SW480 (cell line): ENCODE measurements around the gene LCN6.
"Not testable (repeated sequence)": the region's sequence is repeated elsewhere in the genome, so short reads cannot be mapped to it uniquely, and the experiment has no call there.

Experiments used
- DNase-seq: peaks from one replicate; pipeline ENCODE4 v3.0.0-alpha.2; 2016; ENCODE audit warnings: low spot score

LCN6 gene

DNA sequence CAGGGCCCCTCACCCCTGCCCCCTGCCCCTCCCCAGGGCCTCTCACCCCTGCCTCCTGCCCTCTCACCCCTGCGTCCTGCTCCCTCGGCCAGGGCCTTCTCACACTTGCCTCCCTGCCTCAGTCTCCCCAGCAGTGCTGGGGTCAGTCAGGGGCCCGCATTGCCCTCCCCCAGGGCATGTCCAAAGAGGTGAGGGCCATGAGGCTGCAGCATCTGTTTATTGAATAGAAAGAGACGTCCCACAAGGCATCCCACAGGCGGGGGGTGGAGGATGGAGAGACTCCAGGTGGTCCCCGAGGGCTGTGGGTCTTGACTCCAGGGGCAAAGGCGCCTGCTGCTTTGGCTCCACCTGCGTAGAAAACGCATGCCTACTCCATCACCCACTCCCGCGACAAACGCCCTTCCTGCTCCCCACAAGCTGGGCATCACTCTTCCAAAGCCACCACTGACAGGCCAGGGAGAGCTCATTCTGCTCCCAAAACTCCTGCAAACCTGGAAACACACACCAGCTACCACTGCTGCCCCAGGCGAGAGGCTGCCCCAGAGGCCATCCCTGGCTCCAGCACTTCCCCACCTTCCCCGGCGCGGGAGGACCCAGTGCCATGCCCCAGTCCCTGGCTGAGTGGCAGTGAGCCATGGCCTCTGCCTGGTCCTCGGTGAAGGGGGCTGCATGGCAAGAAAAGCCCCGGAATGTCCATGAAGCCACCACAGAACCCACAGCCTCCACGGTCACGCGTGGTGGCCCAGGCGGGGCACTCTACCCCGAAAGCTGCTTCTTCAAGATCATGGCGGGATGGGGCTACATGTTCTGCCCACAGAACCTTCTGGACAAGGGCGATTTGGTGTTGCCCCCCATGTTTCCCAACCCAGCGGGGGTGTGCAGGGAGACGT is 11.4 kb upstream of the LCN6 start:
- no peak for DNase-seq

DNA sequence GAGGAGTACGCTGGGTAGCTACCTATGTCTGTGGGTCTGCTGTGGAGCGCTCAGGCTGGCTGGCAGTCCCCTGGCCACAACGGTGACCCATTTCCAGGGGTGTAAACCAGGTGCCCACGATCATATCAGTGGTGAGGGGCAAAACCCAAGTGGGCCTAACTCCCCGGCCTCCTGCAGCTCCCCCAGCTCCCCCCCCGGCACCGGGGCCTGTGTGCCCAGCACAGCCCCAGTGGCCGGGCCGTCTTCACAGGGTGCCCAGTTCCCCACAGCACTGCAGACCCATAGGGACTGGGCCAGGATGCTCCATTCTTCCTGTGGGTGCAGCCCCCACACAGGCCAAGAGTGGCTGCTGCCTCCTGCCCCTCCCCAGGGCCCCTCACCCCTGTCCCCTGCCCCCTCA is 10.7 kb upstream of the LCN6 start:
- no peak for DNase-seq

GRCh38 chr9:136757751-136758140 is 9.4 kb upstream of the LCN6 start:
- no peak for DNase-seq

DNA sequence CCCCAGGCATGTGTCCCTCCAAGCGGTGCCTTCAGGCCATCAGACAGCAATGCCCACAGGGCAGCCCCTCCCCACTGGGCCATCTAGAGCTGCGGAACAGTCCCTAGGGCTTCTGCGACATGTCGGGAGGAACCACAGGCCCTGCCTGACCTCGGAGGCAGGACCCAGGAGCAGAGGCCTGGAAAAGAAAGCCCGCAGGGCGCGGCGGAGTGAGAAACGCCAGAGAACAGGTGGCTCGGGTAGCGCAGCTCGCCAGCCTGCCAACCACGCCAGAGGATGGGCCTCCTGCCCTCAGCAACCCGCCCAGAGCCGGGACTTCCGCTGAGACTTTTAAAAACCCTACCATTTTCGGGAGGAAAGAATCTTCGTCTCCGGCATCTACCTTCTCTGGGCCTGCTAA is 9.0 kb upstream of the LCN6 start:
- DNase-seq = no peak

GRCh38 chr9:136756836-136757235 is 8.5 kb upstream of the LCN6 start:
- DNase-seq = no peak

GRCh38 chr9:136756134-136756438 is 7.8 kb upstream of the LCN6 start:
- no peak for DNase-seq

DNA sequence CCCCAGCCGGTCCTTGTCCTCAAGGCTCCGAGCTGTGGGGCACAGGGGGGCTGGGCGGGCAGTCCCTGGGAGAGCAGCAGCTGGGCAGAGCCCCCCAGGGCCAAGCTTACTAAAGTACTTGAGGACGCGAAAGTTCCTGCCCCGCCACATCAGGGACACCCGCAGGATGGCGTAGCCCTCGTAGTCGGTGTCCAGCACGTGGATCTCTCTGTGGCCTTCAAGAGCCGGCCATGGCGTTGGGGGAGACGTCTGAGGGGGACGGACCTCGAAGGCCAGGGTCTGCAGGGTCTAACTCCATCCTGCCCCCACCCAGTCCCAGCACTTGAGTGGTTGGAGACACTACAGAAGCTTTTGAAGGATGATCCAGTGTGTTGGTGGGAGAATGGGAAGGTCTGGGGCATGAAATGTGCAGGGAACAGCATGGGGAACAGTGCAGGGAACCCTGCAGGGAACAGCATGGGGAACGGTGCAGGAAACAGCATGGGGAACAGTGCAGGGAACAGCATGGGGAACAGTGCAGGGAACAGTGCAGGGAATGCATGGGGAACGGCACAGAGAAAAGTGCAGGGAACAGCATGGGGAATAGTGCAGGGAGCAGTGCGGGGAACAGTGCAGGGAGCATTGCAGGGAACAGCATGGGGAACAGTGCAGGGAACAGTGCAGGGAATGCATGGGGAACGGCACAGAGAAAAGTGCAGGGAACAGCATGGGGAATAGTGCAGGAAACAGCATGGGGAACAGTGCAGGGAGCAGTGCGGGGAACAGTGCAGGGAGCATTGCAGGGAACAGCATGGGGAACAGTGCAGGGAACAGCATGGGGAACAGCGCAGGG is 7.2 kb upstream of the LCN6 start:
- DNase-seq = not testable (repeated sequence)

GRCh38 chr9:136754626-136755301 is 6.4 kb upstream of the LCN6 start:
- no peak for DNase-seq

GRCh38 chr9:136754059-136754572 is 5.8 kb upstream of the LCN6 start:
- no peak for DNase-seq

GRCh38 chr9:136753371-136754058 is 5.2 kb upstream of the LCN6 start:
- no peak for DNase-seq

GRCh38 chr9:136751814-136752213 is 3.5 kb upstream of the LCN6 start:
- DNase-seq = no peak

DNA sequence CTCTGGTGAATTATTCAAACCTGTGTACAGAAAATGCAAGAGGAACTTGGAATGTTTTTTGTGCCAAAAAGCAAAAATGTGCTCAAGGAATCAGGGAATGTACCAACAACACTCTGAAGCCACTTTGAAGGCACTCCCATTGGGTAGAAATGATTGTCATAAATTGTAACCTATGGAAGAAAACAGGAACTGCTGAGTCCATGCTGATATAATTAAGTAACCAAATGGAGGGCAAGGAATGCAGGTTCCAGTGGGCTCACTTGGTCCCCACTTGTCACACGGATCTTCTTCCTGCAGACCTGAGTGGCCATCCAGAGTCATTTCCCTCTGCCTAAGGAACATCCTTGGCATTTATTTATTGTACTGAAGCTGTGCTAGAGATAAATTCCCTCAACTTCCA is 2.9 kb upstream of the LCN6 start:
- no peak for DNase-seq

- DNase-seq = no peak
Observed at GRCh38 chr9:136750526-136750925, 2.2 kb upstream of the LCN6 start.

- no peak for DNase-seq
Observed at GRCh38 chr9:136748666-136749611, 614 bp upstream of the LCN6 start.

DNA sequence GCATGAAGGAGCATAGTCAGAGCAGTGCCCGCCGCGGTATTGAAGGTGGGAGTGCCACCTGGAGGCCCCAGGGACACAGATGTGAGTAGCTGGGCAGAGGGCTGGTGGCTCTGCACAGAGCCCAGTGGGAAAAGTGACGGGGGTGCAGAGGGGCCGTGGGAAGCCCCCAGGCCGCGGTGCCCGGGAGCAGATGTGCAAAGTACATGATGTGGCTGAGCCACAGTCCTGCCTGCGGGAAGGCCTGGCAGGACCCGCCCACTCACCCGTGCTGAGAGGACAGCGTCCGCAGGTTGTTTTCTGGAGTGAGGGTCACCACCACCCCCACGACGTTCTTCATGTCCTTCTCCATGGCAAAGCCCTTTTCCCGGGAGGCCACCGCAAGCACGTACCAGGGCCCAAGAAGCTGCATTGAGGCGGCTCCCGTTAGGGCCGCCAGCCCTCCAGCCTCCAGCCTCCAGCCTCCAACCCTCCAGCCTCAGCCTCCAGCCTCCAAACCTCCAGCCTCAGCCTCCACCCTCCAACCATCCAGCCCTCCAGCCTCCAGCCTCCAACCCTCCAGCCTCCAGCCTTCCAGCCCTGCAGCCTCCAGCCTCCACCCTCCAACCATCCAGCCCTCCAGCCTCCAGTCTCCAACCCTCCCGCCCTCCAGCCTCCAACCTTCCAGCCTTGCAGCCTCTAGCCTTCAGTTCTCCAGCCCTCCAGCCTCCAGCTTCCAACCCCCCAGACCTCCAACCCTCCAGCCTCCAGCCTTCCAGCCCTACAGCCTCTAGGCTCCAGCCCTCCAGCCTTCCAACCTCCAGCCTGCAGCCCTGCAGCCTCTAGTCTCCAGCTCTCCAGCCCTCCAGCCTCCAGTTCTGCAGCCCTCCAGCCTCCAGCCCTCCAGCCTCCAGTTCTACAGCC is 914 bp downstream of the LCN6 start:
- DNase-seq = no peak

DNA sequence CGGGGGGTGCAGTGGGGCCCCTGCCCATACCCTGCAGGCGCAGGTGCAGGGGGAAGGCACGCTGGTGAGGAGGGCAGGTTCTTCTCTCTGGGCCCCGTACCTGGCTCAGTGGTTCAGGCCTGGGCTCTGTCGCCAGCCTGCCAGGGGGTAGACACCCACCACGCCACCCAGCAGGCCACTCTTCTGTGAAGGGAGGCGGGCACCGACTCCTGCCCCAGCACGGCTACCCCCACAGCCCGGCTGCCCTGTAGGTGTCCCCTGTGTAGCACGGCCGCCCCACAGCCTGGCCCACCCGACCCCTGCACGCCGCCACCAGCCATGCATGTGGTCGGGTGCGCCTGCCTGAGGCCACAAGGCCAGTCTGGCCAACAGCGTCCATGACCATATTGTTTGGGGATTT is 1.7 kb downstream of the LCN6 start:
- DNase-seq = no peak

- no peak for DNase-seq
Observed at GRCh38 chr9:136746155-136746490, 2.2 kb downstream of the LCN6 start.

DNA sequence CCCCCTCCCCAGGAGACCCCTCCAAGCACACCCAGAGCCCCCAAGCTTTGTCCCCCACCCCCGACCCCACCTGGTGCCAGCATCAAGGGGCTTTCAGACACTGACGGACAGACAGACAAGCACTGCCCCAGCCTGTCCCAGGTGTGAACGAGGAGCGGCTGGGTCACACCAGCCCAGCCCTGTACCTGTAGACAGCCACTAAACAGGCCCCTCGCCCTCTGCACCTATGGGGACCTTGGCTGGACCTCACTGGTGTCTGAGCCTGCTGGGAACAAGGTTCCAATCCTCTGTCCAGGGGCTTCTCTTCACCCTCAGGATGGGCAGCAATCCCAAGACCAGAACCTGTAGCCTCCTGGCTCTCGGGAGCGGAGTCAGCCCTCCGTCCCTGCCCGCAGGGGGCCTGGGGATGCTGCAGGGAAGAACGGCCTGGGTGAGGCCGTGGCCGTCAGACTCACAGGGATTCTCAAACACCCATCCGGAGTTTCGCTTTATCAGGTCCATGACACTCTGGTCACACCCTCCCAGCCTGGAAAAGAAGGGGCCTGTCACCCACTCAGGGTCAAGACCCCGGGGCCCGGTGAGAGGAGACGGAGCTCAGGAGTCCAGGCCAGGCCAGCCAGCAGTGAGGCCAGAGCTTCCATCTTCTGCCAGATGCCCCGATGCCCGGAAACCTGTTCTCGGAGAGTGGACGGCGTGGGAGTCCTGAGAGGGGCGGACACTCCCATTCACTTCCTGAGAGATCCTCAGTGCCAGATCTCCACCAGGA is 2.8 kb downstream of the LCN6 start:
- DNase-seq = no peak

GRCh38 chr9:136744773-136745172 is 3.6 kb downstream of the LCN6 start:
- DNase-seq = no peak
